Astrocyte (in vitro differentiated cells and primary cell): ENCODE measurements around the gene PTCRA. TPM values are rescaled to one million over a fixed set of nuclear protein-coding genes. Genes with fewer than 3 reads are reported as not detected.

Experiments used
- DNase-seq: peaks from one replicate; pipeline ENCODE4 v3.0.0-alpha.2; 2010; ENCODE audit warnings: low read depth
- FAIRE-seq: peaks from 2 replicates; lab custom pipeline; 2011; peaks lifted over from hg19 to GRCh38; lab: Jason Lieb, UNC
- H2AFZ ChIP-seq: 2 replicates; pipeline ENCODE4 v1.6.0; 2012; ENCODE audit warnings: low read depth, low read length, inconsistent platforms
- H3K27ac ChIP-seq: 2 replicates; pipeline ENCODE4 v1.5.1; 2011; ENCODE audit warnings: low read depth, low read length, inconsistent platforms
- H3K27me3 ChIP-seq: 2 replicates; pipeline ENCODE4 v1.6.0; 2011; ENCODE audit warnings: low read length, inconsistent platforms; ENCODE audit not compliant: insufficient read depth
- H3K36me3 ChIP-seq: 2 replicates; pipeline ENCODE4 v1.5.1; 2011; ENCODE audit warnings: low read length, inconsistent platforms; ENCODE audit not compliant: insufficient read depth
- H3K4me1 ChIP-seq: 2 replicates; pipeline ENCODE4 v1.5.1; 2011; ENCODE audit warnings: low read length, inconsistent platforms; ENCODE audit not compliant: insufficient read depth
- H3K4me2 ChIP-seq: 2 replicates; pipeline ENCODE4 v1.6.0; 2012; ENCODE audit warnings: low read length, inconsistent platforms
- H3K4me3 ChIP-seq: 2 replicates; pipeline ENCODE4 v1.5.1; 2011; ENCODE audit warnings: low read depth, mild to moderate bottlenecking, low read length, inconsistent platforms; ENCODE audit not compliant: insufficient read depth
- H3K79me2 ChIP-seq: 2 replicates; pipeline ENCODE4 v1.6.0; 2012; ENCODE audit warnings: mild to moderate bottlenecking, low read length, inconsistent platforms; ENCODE audit not compliant: insufficient read depth
- H3K9ac ChIP-seq: 2 replicates; pipeline ENCODE4 v1.6.0; 2012; ENCODE audit warnings: mild to moderate bottlenecking, low read length, inconsistent platforms
- H3K9me3 ChIP-seq: 2 replicates; pipeline ENCODE4 v1.5.1; 2012; ENCODE audit warnings: low read depth, mild to moderate bottlenecking, low read length, inconsistent platforms; ENCODE audit not compliant: insufficient read depth
- H4K20me1 ChIP-seq: 2 replicates; pipeline ENCODE4 v1.6.0; 2012; ENCODE audit warnings: low read length, inconsistent platforms; ENCODE audit not compliant: insufficient read depth
- H3K27ac Mint-ChIP-seq: one replicate; pipeline ENCODE4 v1.8.0; 2021; ENCODE audit warnings: mild to moderate bottlenecking, mixed read lengths; ENCODE audit not compliant: unreplicated experiment
- H3K27me3 Mint-ChIP-seq: one replicate; pipeline ENCODE4 v1.8.0; 2021; ENCODE audit warnings: low read depth, mixed read lengths; ENCODE audit not compliant: unreplicated experiment
- H3K36me3 Mint-ChIP-seq: one replicate; pipeline ENCODE4 v1.8.0; 2021; ENCODE audit warnings: low read depth, mixed read lengths; ENCODE audit not compliant: unreplicated experiment
- H3K4me1 Mint-ChIP-seq: one replicate; pipeline ENCODE4 v1.8.0; 2021; ENCODE audit warnings: low read depth, mixed read lengths; ENCODE audit not compliant: unreplicated experiment
- H3K4me3 Mint-ChIP-seq: one replicate; pipeline ENCODE4 v1.8.0; 2021; ENCODE audit warnings: mild to moderate bottlenecking, moderate library complexity, mixed read lengths; ENCODE audit not compliant: unreplicated experiment
- H3K9me3 Mint-ChIP-seq: one replicate; pipeline ENCODE4 v1.8.0; 2021; ENCODE audit warnings: mild to moderate bottlenecking, mixed read lengths; ENCODE audit not compliant: unreplicated experiment
- EZH2 ChIP-seq: IDR thresholded peaks from 2 replicates; pipeline ENCODE4 v1.6.1; 2012; ENCODE audit warnings: mild to moderate bottlenecking, low read length, inconsistent platforms; ENCODE audit not compliant: insufficient read depth
- total RNA-seq: library from RNA; stranded (reverse); gene quantifications from 2 replicates; pipeline ENCODE4 v1.2.1, GENCODE V29; 2021
- TF ChIP-seq, protein P1 (sequence below): IDR thresholded peaks from 2 replicates; pipeline ENCODE4 v1.5.1; 2011; ENCODE audit warnings: low read depth, mild to moderate bottlenecking, inconsistent platforms, low read length, moderate library complexity; ENCODE audit not compliant: insufficient read depth

PTCRA gene
- total RNA-seq, 1 donor from 2014 or later, result not detected

DNA sequence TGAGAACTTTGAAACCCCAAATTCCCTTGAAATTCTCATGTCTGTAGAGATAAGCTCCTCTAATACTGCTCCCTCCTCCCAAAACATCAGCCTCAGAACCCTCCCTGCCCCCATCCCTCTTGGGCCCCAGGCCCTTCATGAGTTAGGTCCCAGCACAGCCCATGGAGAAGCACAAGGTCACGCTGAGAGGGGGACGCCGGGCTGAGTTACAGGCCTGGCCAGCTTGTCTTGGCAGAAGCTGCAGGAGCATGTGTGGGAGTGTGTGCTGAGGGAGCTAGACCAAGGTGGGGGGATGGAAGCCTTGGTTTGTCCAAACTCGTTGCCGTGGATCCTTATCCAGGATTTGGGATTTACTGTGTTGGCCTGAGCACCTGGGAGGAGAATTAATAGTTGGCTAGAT is 8.5 kb upstream of the PTCRA start:
- Histone ChIP-seq H3K36me3 (no peaks in the 10 kb centered on the region), H2AFZ (no peak overlapping the region), H3K4me3 (no peak overlapping the region), H3K4me1 (no peaks in the 10 kb centered on the region), H3K9me3 (no peaks in the 10 kb centered on the region), H3K27ac (no peak overlapping the region), H4K20me1 (no peaks in the 10 kb centered on the region), H3K4me2 (no peak overlapping the region), H3K79me2 (no peaks in the 10 kb centered on the region), H3K27me3 (peaks cover 2% of the 10 kb centered on the region), H3K9ac (no peak overlapping the region)
- H3K9me3 Mint-ChIP-seq, result no peaks in the 10 kb centered on the region
- no peak for FAIRE-seq
- H3K27me3 Mint-ChIP-seq, result peaks cover 4% of the 10 kb centered on the region
- no peaks in the 10 kb centered on the region for H3K36me3 Mint-ChIP-seq
- no peaks in the 10 kb centered on the region for H3K4me1 Mint-ChIP-seq
- no peak overlapping the region for H3K4me3 Mint-ChIP-seq
- no peak for TF ChIP-seq EZH2
- TF ChIP-seq, protein P1, sequence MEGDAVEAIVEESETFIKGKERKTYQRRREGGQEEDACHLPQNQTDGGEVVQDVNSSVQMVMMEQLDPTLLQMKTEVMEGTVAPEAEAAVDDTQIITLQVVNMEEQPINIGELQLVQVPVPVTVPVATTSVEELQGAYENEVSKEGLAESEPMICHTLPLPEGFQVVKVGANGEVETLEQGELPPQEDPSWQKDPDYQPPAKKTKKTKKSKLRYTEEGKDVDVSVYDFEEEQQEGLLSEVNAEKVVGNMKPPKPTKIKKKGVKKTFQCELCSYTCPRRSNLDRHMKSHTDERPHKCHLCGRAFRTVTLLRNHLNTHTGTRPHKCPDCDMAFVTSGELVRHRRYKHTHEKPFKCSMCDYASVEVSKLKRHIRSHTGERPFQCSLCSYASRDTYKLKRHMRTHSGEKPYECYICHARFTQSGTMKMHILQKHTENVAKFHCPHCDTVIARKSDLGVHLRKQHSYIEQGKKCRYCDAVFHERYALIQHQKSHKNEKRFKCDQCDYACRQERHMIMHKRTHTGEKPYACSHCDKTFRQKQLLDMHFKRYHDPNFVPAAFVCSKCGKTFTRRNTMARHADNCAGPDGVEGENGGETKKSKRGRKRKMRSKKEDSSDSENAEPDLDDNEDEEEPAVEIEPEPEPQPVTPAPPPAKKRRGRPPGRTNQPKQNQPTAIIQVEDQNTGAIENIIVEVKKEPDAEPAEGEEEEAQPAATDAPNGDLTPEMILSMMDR, result no peak
- DNase-seq, result no peak
- no peak overlapping the region for H3K27ac Mint-ChIP-seq

DNA sequence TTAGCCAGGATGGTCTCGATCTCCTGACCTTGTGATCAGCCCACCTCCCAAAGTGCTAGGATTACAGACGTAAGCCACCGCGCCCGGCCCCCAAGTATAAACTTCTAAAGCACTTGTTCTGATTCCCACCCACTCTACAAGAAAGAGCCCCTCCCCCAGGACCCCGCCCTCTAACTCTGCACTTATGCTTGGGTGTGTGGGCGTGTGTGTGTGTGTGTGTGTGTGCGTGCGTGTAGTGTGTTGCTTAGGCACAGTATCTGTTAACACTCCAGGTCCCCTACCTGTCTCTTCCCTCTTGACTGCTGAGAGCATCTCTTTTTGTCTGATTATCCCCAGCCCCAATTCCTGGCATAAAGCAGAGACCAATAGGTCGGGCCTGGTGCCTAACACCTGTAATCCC is 6.0 kb upstream of the PTCRA start:
- Mint-ChIP-seq H3K4me3 (no peak overlapping the region), H3K27ac (no peak overlapping the region), H3K4me1 (no peaks in the 10 kb centered on the region), H3K36me3 (no peaks in the 10 kb centered on the region), H3K9me3 (no peaks in the 10 kb centered on the region), H3K27me3 (peaks cover 4% of the 10 kb centered on the region)
- no peaks in the 10 kb centered on the region for H3K79me2 ChIP-seq
- H3K4me3 ChIP-seq, result no peak overlapping the region
- H3K9ac ChIP-seq, result no peak overlapping the region
- H3K27ac ChIP-seq, result no peak overlapping the region
- no peak for TF ChIP-seq EZH2
- TF ChIP-seq, protein P1, result no peak
- FAIRE-seq (no peak), DNase-seq (no peak)
- no peak overlapping the region for H2AFZ ChIP-seq
- H3K4me2 ChIP-seq, result no peak overlapping the region
- H3K9me3 ChIP-seq, result no peaks in the 10 kb centered on the region
- no peaks in the 10 kb centered on the region for H3K36me3 ChIP-seq
- peaks cover 2% of the 10 kb centered on the region for H3K27me3 ChIP-seq
- H4K20me1 ChIP-seq, result no peaks in the 10 kb centered on the region
- no peaks in the 10 kb centered on the region for H3K4me1 ChIP-seq

DNA sequence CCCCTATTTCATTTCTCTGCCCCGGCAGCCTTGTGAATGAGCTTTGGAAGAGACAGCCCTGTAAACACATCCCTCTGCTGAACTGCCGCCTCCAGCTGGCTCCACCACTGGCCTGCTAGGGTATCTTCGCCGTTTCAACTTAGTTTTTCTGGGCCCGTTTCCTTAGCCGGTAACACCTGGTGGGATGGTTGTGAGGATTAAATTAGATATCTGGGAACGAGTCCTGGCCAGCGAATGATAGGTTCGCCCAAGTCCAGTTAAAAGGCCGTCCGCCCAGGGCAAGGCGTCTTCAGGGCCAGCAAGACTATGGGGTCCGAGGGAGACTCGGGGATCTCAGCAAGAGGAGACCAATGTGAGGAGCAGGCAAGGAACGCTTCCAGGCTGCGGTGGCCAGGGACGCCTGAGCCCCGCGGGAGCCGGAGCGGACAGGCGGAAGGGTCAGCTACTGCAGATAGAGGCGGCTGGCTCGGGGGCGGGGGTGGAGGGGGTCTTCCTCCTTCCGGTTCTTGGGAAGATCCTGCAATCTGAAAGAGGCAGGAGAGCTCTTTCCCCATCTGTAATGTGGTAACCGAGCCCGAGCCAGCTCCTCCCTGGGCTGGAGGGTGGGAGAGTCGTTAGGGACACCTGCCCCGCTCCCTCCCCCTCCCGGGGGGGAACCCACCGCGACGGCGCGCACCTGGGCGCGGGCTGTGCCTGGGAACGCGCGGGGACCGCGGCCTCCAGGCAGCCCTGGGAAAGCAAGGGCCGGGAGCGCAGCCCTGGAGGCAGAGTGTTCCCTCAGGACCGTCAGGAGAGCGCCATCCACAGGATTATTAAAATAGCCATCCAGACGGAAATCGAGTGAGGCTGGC is 4.5 kb upstream of the PTCRA start:
- no peaks in the 10 kb centered on the region for H4K20me1 ChIP-seq
- no peak for FAIRE-seq
- H3K27ac Mint-ChIP-seq, result peak overlapping the region; percentile 0

More for the DNA sequence above, 4.5 kb upstream of the PTCRA start:
- DNase-seq, result no peak
- no peak for TF ChIP-seq EZH2
- TF ChIP-seq, protein P1, result peak; percentile 2
- H3K27ac ChIP-seq, result no peak overlapping the region
- peak overlapping the region; percentile 37 for H3K4me3 ChIP-seq
- H3K4me2 ChIP-seq, result peak overlapping the region; percentile 77
- Mint-ChIP-seq H3K9me3 (no peaks in the 10 kb centered on the region), H3K4me1 (no peaks in the 10 kb centered on the region), H3K36me3 (no peaks in the 10 kb centered on the region), H3K4me3 (peak overlapping the region; percentile 43), H3K27me3 (peaks cover 4% of the 10 kb centered on the region)
- peak overlapping the region; percentile 85 for H2AFZ ChIP-seq
- H3K9me3 ChIP-seq, result no peaks in the 10 kb centered on the region
- no peaks in the 10 kb centered on the region for H3K36me3 ChIP-seq
- H3K9ac ChIP-seq, result no peak overlapping the region
- no peaks in the 10 kb centered on the region for H3K4me1 ChIP-seq
- no peaks in the 10 kb centered on the region for H3K79me2 ChIP-seq
- H3K27me3 ChIP-seq, result peaks cover 2% of the 10 kb centered on the region
